T-helper 1 cell treated with Interleukin-12 subunit alpha and Interleukin-12 subunit beta and Interleukin-4 antibody, amounts not matched to agents 30 μg/mL and 1 μg/mL, for 36 hours (primary cell): ENCODE measurements around the gene POPDC2.
A peak's percentile ranks its signal among the peaks of the same experiment; 100 is the strongest.
"Not testable (repeated sequence)": the region's sequence is repeated elsewhere in the genome, so short reads cannot be mapped to it uniquely, and the experiment has no call there.

Experiments
- H3K27ac Mint-ChIP-seq: one replicate; pipeline ENCODE4 v1.8.0; 2021; ENCODE audit warnings: mild to moderate bottlenecking, mixed read lengths
- H3K27me3 Mint-ChIP-seq: one replicate; pipeline ENCODE4 v1.8.0; 2021; ENCODE audit warnings: low read depth, mixed read lengths
- H3K36me3 Mint-ChIP-seq: one replicate; pipeline ENCODE4 v1.8.0; 2021; ENCODE audit warnings: low read depth, mixed read lengths
- H3K4me1 Mint-ChIP-seq: one replicate; pipeline ENCODE4 v1.8.0; 2021; ENCODE audit warnings: low read depth, mixed read lengths
- H3K4me3 Mint-ChIP-seq: one replicate; pipeline ENCODE4 v1.8.0; 2021; ENCODE audit warnings: mild to moderate bottlenecking, moderate library complexity, mixed read lengths
- H3K9me3 Mint-ChIP-seq: one replicate; pipeline ENCODE4 v1.8.0; 2021; ENCODE audit warnings: mixed read lengths

The POPDC2 gene, protein sequence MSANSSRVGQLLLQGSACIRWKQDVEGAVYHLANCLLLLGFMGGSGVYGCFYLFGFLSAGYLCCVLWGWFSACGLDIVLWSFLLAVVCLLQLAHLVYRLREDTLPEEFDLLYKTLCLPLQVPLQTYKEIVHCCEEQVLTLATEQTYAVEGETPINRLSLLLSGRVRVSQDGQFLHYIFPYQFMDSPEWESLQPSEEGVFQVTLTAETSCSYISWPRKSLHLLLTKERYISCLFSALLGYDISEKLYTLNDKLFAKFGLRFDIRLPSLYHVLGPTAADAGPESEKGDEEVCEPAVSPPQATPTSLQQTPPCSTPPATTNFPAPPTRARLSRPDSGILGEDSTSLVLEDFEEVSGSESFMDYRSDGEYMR

DNA sequence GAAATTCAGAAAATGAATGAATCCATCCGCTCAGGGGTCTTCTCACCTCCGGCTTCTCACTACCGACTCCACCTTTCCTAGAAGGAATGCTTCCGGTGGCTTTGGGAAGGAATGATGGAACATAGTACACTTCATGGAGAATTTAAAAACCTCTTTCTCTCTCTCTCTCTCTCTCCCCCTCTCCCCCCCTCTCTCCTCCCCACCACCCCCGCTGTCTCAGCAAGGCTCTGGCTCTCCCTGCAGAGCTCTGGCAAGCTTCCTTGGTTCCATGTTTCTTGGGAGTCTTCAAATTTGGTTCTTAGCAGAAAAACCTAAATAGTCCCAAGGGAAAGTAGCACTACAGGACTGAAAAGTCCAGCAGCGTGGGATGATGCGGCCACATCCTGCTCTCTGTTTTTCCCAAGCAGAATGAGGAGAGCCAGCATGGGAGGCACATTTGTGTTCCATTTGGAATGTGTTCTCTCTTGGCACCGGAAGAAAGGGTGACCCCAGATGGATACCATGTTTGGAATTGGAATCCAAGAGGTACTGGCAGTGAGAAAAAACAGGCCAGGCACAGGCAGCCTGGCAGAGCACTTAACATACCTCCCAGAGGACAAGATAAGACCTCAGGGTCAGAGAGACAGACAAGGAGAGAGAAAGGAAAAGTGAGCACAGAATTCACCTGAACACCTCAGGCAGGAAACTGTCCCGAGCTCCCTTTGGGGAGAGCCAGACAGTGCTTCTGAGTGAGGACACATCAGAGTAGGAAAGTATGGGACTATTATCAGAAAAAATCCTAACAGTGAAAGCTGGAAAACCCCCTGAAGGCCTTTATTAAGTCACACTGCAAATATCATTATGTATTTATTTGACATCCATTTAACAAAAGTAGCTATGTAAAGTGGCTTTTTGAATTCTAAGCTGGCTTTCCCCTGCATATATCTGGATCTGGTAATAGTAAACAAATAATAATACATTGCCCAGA, at the start of gene POPDC2:
TSS of gene POPDC2 (minus strand) at position 116 of the 967 bp plus-strand sequence. CDS start 166 bp downstream, outside the sequence.
- peaks cover 1% of the 10 kb centered on the region for H3K36me3 Mint-ChIP-seq
- H3K27ac Mint-ChIP-seq, result no peak within 1 kb of the TSS
- no peak within 1 kb of the TSS for H3K4me3 Mint-ChIP-seq
- no peaks in the 10 kb centered on the region for H3K9me3 Mint-ChIP-seq
- H3K27me3 Mint-ChIP-seq, result no peaks in the 10 kb centered on the region
- peaks cover 7% of the 10 kb centered on the region for H3K4me1 Mint-ChIP-seq

DNA sequence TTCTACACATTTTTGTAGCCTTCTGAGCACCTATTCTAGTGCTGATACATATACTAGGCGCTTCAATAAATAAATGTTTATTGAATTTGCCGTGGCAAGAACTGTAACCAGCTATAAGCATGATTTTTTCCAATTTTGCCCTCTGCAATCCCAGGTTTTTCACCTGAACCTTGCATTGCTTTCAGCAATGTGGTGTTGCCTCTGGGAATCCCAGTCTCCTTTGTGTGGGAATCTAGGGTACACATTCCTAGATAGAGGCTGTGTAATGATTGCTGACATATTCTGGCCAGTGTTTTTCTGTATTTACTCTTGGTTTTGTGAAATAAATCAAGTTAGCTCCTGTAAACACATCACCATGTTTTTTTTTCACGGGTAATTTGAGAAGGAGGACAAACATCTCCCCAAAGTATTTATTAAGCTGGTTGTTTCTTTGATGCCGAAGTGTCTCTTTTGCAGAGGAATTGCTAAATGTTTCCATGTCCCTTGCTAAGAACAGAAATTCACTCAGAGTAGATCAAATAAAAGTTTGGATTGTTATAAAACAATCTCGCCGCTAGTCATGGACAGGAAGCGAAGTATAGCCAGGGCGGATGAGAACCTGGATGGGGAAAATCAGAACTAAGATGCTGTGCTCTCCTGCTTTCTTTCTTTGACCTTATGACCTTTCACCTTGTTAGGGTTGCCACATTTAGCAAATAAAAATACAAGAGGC, 43.6 kb upstream of the POPDC2 start:
- peaks cover 30% of the 10 kb centered on the region for H3K27me3 Mint-ChIP-seq
- H3K4me1 Mint-ChIP-seq, result peaks cover 28% of the 10 kb centered on the region
- no peak overlapping the region for H3K27ac Mint-ChIP-seq
- peaks cover 9% of the 10 kb centered on the region for H3K9me3 Mint-ChIP-seq
- peaks cover 10% of the 10 kb centered on the region for H3K36me3 Mint-ChIP-seq
- H3K4me3 Mint-ChIP-seq, result peak overlapping the region; percentile 57

DNA sequence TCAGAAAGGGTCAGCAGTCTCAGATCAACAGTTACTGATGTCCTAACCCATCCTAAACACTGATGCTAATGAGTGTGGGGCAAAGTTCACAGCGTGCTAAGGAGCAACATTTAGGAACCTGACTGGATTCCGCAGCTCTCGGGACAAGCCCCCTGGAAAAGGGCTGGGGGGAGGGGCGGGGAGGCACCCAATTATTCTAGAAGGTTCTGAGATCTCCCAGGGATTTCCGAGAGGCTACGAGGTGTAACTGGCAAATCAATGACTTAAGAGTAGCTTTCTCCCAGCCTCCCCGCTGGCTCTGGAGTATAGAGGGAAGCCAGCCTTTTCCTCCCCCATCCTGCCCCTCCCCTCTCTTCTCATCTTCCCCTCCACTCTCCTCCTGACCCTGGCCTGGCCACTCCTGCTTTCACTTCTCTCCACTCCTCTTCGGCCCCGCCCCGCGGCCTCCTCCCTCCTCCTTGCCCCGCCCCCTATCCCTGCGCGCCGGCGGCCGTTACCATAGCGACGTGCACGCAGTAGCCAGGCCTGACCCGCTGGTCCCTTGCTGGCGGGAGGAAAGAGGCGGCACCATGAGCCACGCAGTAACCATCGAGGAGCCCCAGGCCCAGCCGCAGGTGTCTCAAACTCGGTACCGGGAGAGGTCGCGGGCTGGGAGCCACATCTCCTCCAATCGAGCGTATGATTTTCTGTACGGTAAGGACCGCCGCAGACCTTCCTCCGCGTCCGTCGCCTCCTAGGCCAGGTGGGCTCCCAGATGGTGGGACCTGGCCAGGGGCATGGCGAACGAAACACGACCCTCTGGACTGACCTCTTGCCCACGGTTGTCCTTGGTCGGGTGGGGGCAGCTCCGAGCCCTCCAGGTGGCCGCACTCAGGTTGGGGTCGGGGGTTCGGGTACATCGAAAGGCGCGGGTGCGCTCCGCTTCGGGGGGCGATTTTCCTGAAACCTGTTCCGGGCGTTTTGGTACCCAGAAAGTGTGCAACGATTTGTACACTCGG, 42.4 kb upstream of the POPDC2 start, which contains the start of gene CFAP91:
TSS of gene CFAP91 (plus strand) at position 493 of the 998 bp plus-strand sequence. CDS start at position 570, 77 bp downstream.
- Mint-ChIP-seq H3K36me3 (peaks cover 10% of the 10 kb centered on the region), H3K4me3 (peak within 1 kb of the TSS; percentile 76), H3K27ac (peak within 1 kb of the TSS; percentile 43), H3K27me3 (peaks cover 30% of the 10 kb centered on the region), H3K9me3 (peaks cover 9% of the 10 kb centered on the region), H3K4me1 (peaks cover 28% of the 10 kb centered on the region)

DNA sequence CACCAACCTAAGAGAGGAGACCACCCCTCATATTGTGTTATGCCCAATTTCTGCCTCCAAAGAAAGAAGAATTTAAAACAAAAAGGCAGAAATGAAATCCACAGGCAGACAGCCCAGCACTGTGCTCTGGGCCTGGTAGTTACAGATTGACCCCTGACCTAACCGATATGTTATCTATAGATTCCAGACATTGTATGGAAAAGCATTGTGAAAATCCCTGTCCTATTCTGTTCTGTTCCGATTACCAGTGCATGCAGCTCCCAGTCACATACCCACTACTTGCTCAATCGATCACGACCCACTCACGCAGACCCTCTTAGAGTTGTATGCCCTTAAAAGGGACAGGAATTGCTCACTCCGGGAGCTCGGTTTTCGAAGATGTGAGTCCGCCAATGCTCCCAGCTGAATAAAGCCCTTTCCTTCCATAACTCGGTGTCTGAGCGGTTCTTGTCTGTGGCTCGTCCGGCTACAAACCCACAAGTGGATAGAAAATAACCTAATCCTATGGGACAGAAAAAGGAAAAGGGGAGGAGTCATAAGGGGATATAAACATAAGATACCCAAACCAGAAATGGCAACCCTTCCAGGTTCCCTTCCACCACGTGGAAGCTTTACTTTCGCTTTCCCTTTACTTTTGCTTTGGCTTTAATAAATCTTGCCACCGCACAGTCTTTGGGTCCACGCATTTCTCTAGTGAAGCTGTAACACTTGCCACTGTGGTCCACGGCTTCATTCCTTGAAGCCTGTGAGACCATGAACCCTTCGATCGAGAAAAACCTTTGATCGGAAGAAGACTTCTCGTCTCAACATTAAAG, 40.7 kb upstream of the POPDC2 start:
- peak overlapping the region; percentile 81 for H3K27ac Mint-ChIP-seq
- H3K4me3 Mint-ChIP-seq, result peak overlapping the region; percentile 43
- H3K9me3 Mint-ChIP-seq, result peaks cover 9% of the 10 kb centered on the region
- peaks cover 10% of the 10 kb centered on the region for H3K36me3 Mint-ChIP-seq
- peaks cover 23% of the 10 kb centered on the region for H3K27me3 Mint-ChIP-seq
- peaks cover 28% of the 10 kb centered on the region for H3K4me1 Mint-ChIP-seq

DNA sequence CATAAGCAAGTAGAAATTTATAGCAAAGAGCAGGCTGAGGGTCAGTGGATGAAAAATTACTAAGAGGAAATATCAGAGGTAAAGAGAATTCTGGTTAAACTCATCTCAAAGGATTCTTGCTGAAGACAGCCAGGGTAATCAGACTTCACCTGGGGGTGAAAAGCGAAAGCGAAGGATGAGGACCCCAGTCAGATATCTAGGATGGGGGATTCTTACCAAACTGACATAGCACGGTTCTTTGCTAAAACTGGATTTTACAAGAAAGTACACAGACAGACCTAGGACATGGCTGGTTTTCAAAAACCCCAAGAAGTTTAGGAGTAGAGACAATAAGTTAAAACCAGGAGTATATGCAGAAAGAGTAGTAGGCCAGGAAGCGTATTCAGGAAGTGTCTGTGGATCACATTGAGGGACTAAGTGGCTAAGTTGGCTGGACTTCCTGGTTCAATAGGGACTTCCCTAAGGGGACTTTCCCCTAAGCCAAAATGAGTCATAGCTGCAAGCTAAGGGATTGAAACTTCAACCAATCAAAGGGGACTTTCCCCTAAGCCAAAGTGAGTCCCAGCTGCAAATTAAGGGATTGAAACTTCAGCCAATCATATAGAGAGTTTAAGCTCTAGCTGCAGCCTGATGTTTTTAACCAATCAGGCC, 40.0 kb upstream of the POPDC2 start:
- H3K27ac Mint-ChIP-seq, result peak overlapping the region; percentile 81

DNA sequence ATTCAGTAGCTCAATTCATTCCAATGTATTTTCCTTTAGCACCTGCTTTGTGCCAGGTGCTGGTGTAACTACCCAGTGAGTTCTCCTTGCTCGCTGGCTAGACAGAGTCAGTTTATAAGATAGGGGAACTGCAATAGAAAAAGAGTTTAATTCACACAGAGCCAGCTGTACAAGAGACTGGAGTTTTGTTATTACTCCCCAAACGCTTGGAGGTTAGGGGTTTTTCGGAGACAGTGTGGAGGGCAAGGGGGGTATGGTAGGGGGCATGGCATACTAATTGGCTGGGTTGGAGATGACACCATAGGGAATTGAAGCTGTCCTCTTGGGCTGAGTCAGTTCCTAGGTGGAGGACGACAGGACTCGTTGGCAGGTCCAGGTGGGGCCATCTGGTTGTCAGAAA, 37.0 kb upstream of the POPDC2 start:
- Mint-ChIP-seq H3K27ac (no peak overlapping the region), H3K9me3 (peaks cover 9% of the 10 kb centered on the region), H3K4me3 (no peak overlapping the region), H3K36me3 (peaks cover 10% of the 10 kb centered on the region), H3K4me1 (peaks cover 27% of the 10 kb centered on the region), H3K27me3 (peaks cover 4% of the 10 kb centered on the region)

More for the DNA sequence above, 40.0 kb upstream of the POPDC2 start:
- peaks cover 17% of the 10 kb centered on the region for H3K27me3 Mint-ChIP-seq
- peaks cover 9% of the 10 kb centered on the region for H3K9me3 Mint-ChIP-seq
- peak overlapping the region; percentile 43 for H3K4me3 Mint-ChIP-seq
- peaks cover 28% of the 10 kb centered on the region for H3K4me1 Mint-ChIP-seq
- peaks cover 10% of the 10 kb centered on the region for H3K36me3 Mint-ChIP-seq

DNA sequence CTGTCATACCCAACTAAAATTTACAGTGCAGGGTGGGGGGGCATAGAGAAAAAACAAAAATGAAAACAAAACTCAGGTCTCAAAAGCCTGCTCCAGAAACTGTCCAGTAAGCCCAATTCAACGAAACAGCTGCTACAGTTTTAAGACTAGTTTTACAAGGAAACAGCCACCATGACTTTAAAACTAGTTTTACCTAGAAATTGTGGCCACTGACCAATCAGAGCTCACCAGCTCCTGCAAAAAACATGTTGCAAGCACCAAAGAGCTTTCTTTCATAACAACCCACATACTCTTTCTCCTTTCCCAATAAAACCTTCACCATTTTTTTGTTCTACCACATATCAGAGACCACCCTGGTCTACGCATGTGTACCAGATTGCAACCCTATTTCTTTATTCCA, 35.1 kb upstream of the POPDC2 start:
- peaks cover 4% of the 10 kb centered on the region for H3K27me3 Mint-ChIP-seq
- no peak overlapping the region for H3K27ac Mint-ChIP-seq
- H3K4me3 Mint-ChIP-seq, result no peak overlapping the region
- peaks cover 13% of the 10 kb centered on the region for H3K4me1 Mint-ChIP-seq
- H3K36me3 Mint-ChIP-seq, result no peaks in the 10 kb centered on the region
- peaks cover 2% of the 10 kb centered on the region for H3K9me3 Mint-ChIP-seq

DNA sequence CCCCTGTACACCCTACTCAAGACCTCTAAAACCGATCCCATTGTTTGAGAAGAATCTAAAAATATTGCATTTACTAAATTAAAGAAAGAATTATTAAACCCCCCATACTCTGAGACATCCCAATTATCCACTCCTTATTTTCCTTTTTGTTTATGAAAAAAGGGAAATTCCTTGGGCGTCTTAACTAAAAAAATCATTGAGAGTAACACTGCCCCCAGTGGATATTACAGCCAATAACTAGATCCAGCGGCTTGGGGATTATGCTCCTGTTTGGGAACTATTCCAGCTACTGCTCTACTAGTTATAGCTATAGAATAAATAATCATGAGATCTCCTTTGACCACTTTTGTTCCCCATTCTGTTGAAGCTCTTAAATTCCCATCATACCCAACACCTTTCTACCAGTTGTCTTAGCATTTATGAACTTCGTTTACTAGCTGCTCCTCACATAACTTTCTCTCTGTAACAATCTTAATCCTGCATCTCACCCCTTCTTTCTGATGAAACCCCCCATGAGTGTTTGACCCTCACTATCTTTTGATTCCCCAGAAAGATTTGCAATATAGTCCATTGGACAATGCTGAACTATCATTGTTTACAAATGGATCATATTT, 29.8 kb upstream of the POPDC2 start:
- Mint-ChIP-seq H3K9me3 (no peaks in the 10 kb centered on the region), H3K4me3 (no peak overlapping the region), H3K36me3 (no peaks in the 10 kb centered on the region), H3K4me1 (peaks cover 2% of the 10 kb centered on the region), H3K27ac (no peak overlapping the region), H3K27me3 (peaks cover 18% of the 10 kb centered on the region)

DNA sequence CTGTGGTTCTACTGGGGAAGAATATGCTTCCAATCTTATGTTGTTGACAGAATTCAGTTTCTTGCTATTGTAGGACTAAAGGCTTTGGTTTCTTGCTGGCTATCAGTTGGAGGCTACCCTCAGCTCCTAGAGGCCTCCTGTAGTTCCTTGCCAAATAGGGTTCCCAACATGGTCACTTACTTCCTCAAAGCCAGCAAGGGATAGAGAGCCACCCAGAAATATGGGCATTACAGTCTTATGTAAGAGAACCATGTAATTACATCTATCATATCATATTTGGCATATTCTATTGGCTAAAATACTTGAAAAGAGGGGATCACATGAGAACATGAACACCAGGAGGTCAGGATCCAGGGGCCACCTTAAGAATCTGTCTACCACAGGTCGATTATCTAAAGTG, 23.0 kb upstream of the POPDC2 start:
- Mint-ChIP-seq H3K27ac (peak overlapping the region; percentile 26), H3K36me3 (no peaks in the 10 kb centered on the region), H3K4me3 (no peak overlapping the region), H3K27me3 (peaks cover 8% of the 10 kb centered on the region), H3K4me1 (peaks cover 2% of the 10 kb centered on the region), H3K9me3 (no peaks in the 10 kb centered on the region)

DNA sequence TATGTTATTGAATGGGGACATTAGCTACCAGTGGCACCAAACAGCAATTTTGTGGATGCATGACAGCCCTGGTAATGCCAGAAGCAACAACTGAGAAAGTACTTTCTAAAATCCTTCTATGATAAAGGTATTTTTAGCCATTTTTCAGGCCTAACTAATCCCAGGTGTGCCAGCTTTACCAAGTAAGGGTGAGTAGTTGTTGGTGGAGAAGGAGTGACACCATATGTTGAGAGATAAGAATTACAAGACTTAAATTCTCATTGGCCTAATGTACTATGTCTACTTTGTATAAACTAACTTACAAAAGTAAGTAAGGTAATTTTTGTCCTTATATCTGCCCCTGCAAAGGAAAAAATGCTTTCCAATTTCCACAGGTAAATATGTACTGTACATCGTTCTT, 20.9 kb upstream of the POPDC2 start:
- Mint-ChIP-seq H3K27ac (no peak overlapping the region), H3K4me1 (peaks cover 11% of the 10 kb centered on the region), H3K27me3 (no peaks in the 10 kb centered on the region), H3K4me3 (no peak overlapping the region), H3K9me3 (no peaks in the 10 kb centered on the region), H3K36me3 (no peaks in the 10 kb centered on the region)

DNA sequence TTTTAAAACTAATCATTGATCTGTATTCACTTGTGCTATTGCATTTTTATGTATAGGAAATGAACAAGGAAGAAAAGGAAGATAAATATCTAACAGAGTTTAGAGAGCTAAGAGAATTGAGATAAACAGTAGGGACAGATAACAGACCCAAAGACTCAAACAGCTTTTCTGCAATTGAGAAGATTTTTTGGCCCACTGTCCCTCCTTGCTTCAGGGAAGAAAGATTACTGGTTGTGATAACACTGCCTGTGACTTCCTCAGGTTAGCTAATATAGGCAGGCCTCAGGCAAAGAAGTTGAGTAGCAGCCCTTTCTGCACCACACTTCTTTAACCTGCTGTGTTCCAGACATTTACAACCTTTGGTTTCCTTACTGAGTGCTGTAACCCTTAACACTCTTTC, 19.5 kb upstream of the POPDC2 start:
- Mint-ChIP-seq H3K4me1 (peaks cover 24% of the 10 kb centered on the region), H3K4me3 (no peak overlapping the region), H3K36me3 (peaks cover 4% of the 10 kb centered on the region), H3K9me3 (no peaks in the 10 kb centered on the region), H3K27me3 (no peaks in the 10 kb centered on the region), H3K27ac (no peak overlapping the region)

DNA sequence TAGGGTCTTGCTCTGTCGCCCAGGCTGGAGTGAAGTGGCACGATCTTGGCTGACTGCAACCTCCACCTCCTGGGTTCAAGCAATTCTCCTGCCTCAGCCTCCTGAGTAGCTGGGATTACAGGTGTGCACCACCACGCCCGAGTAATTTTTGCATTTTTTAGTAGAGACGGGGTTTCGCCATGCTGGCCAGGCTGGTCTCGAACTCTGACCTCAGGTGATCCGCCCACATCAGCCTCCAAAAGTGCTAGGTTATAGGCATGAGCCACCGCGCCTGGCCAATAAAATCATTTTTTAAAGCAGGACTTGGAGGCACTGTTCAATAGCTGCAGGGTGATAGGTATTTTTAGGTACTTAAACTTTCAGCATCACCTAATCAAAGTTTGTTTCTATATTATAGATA, 17.8 kb upstream of the POPDC2 start:
- not testable (repeated sequence) for H3K36me3 Mint-ChIP-seq, H3K9me3 Mint-ChIP-seq, H3K27me3 Mint-ChIP-seq, H3K4me3 Mint-ChIP-seq
- H3K4me1 Mint-ChIP-seq, result peaks cover 27% of the 10 kb centered on the region
- H3K27ac Mint-ChIP-seq, result peak overlapping the region; percentile 20
